Thyroid gland (tissue), 4 donors: ENCODE results near the gene FAM168B.

Experiments
- POLR2A ChIP-seq, 2 donors: fragments of 450-650 bp; IDR thresholded peaks; one replicate each; pipeline ENCODE4 v1.6.1; 2017; ENCODE audit warnings: antibody characterized with exemption in 2 of 2, mild to moderate bottlenecking in 2 of 2, moderate library complexity in 1 of 2
- TF ChIP-seq, protein P1 (sequence below), 6 experiments: fragments of 200-600 bp in 3 of 6; fragments of 450-650 bp in 3 of 6; sonication (generic) in 3 of 6; IDR thresholded peaks; one replicate each; pipeline ENCODE4 v1.5.1; 2016 to 2019; ENCODE audit warnings: antibody characterized with exemption in 6 of 6, mild to moderate bottlenecking in 2 of 6, inconsistent platforms in 1 of 6, moderate library complexity in 1 of 6

DNA sequence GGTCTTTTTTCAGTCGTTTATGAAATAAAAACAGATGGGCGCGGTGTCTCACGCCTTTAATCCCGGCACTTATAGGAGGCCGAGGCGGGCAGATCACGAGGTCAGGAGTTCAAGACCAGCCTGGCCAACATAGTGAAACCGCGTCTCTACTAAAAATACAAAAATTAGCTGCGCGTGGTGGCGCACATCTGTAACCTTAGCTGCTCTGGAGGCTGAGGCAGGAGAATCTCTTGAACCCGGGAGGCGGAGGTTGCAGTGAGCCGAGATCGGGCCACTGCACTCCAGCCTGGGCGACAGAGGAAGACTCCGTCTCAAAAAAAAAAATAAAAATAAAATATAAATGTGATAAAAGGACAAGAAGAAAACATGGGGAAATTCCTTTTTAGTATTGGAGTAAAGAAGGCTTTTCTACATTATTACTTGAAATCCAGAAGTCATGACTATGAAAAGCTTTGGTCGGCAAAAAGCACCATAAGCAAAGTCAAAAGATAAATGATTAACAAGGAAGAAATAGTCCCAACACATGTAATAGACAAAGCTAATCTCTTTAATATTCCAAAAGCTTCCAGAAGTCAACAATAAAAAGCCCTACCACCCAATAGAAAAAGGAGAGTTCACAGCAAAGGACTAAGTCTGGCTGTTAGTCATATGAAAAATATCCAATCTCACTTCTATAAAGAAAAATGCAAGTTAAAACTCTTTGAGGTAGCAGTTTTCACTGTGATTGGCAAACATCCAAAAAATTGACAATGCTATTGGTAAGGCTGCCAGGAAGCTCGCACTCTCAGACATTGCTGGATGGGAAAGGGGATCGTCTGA lies 1.4 kb upstream of the FAM168B start:
- TF ChIP-seq, protein P1, sequence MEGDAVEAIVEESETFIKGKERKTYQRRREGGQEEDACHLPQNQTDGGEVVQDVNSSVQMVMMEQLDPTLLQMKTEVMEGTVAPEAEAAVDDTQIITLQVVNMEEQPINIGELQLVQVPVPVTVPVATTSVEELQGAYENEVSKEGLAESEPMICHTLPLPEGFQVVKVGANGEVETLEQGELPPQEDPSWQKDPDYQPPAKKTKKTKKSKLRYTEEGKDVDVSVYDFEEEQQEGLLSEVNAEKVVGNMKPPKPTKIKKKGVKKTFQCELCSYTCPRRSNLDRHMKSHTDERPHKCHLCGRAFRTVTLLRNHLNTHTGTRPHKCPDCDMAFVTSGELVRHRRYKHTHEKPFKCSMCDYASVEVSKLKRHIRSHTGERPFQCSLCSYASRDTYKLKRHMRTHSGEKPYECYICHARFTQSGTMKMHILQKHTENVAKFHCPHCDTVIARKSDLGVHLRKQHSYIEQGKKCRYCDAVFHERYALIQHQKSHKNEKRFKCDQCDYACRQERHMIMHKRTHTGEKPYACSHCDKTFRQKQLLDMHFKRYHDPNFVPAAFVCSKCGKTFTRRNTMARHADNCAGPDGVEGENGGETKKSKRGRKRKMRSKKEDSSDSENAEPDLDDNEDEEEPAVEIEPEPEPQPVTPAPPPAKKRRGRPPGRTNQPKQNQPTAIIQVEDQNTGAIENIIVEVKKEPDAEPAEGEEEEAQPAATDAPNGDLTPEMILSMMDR (IDR thresholded peaks at IDR 0.05): no peak
- TF ChIP-seq POLR2A (IDR thresholded peaks at IDR 0.05): no peak
